Measurements from ENCODE around the gene NHLRC1.

GRCh38 chr6:18101873-18102272 lies 20.6 kb downstream of the NHLRC1 start:
- TF ChIP-seq CTCF (IDR thresholded peaks at IDR 0.05; ENCODE audit: insufficient read depth, low read length, poor library complexity, severe bottlenecking) = no peak
- no peak for TF ChIP-seq EZH2phosphoT487 (conservative IDR thresholded peaks at IDR 0.05; ENCODE audit: low read length)
